ENCODE measurements around the gene RGS6.
"Not testable (repeated sequence)": the region's sequence is repeated elsewhere in the genome, so short reads cannot be mapped to it uniquely, and the experiment has no call there.

RGS6 gene

GRCh38 chr14:71931492-71932228 is 569 bp upstream of the RGS6 start:
- peaks cover 16 to 45% (median 20%) of the 10 kb centered on the region in 5 experiments for H3K27me3 ChIP-seq (replicated peaks in 2 of 5; ENCODE audit: control insufficient read depth in 4 of 5, insufficient read depth in 5 of 5, low read length in 4 of 5)
- peak overlapping the region in 5 of 7 experiments; percentile 15 to 73 (median 67) for H3K4me3 ChIP-seq (ENCODE audit: control insufficient read depth in 1 of 7, extremely low read depth in 1 of 7, insufficient read depth in 4 of 7, low read depth in 2 of 7, low read length in 6 of 7)
- 8% methylated on average over 26 of the region's 36 CpGs for WGBS (ENCODE audit: insufficient coverage)
- ChIA-PET CTCF (interaction anchor here (0.7 to 2.1 kb wide), 5 partner anchors 9 to 488 kb away, joined by 3 to 7 read pairs (median 3); no protein-coding TSS in a partner anchor), POLR2A (no interaction called here)
- DNase-seq: peak in 1 of 3 donors; percentile 19
- peaks cover 4 to 20% (median 19%) of the 10 kb centered on the region in 4 experiments for H3K4me1 ChIP-seq (ENCODE audit: control extremely low read depth in 1 of 4, control insufficient read depth in 4 of 4, insufficient read depth in 4 of 4, low read length in 3 of 4)
- no peak overlapping the region for H3K27ac ChIP-seq (ENCODE audit: insufficient read depth in 1 of 2, low read depth in 1 of 2, low read length in 2 of 2, poor library complexity in 1 of 2, severe bottlenecking in 2 of 2)
- peaks cover 0 to 3% (median 0%) of the 10 kb centered on the region in 5 experiments for H3K9me3 ChIP-seq (ENCODE audit: control extremely low read depth in 1 of 5, control insufficient read depth in 4 of 5, insufficient read depth in 2 of 5, low read depth in 1 of 5, low read length in 4 of 5)
- H3K36me3 ChIP-seq (ENCODE audit: control insufficient read depth in 4 of 4, insufficient read depth in 4 of 4, low read length in 3 of 4): no peaks in the 10 kb centered on the region

- Histone ChIP-seq H3K4me3 (ENCODE audit: control insufficient read depth in 1 of 7, extremely low read depth in 1 of 7, insufficient read depth in 4 of 7, low read depth in 2 of 7, low read length in 6 of 7) (peak overlapping the region in 6 of 7 experiments; percentile 42 to 73 (median 62)), H3K36me3 (ENCODE audit: control insufficient read depth in 4 of 4, insufficient read depth in 4 of 4, low read length in 3 of 4) (no peaks in the 10 kb centered on the region), H3K27me3 (replicated peaks in 2 of 5; ENCODE audit: control insufficient read depth in 4 of 5, insufficient read depth in 5 of 5, low read length in 4 of 5) (peaks cover 16 to 45% (median 20%) of the 10 kb centered on the region in 5 experiments), H3K27ac (ENCODE audit: insufficient read depth in 1 of 2, low read depth in 1 of 2, low read length in 2 of 2, poor library complexity in 1 of 2, severe bottlenecking in 2 of 2) (no peak overlapping the region), H3K9me3 (ENCODE audit: control extremely low read depth in 1 of 5, control insufficient read depth in 4 of 5, insufficient read depth in 2 of 5, low read depth in 1 of 5, low read length in 4 of 5) (peaks cover 0 to 3% (median 0%) of the 10 kb centered on the region in 5 experiments), H3K4me1 (ENCODE audit: control extremely low read depth in 1 of 4, control insufficient read depth in 4 of 4, insufficient read depth in 4 of 4, low read length in 3 of 4) (peaks cover 4 to 20% (median 19%) of the 10 kb centered on the region in 4 experiments)
- POLR2A ChIA-PET: no interaction called here
- peak; percentile 47 to 71 (median 64) for DNase-seq
- WGBS (ENCODE audit: insufficient coverage): under 1% methylated on average over 21 of the region's 24 CpGs
- CTCF ChIA-PET: interaction anchor here (1.3 to 2.1 kb wide), 2 partner anchors 90 to 487 kb away, joined by 4 to 7 read pairs; no protein-coding TSS in a partner anchor
These were observed 865 bp downstream of the RGS6 start for GRCh38 chr14:71933001-71933587.

- DNase-seq; CTCF ChIA-PET; H3K27ac ChIP-seq (ENCODE audit: insufficient read depth in 1 of 2, low read depth in 1 of 2, low read length in 2 of 2, poor library complexity in 1 of 2, severe bottlenecking in 2 of 2); H3K36me3 ChIP-seq (ENCODE audit: control insufficient read depth in 4 of 4, insufficient read depth in 4 of 4, low read length in 3 of 4); H3K4me3 ChIP-seq (ENCODE audit: control insufficient read depth in 1 of 7, extremely low read depth in 1 of 7, insufficient read depth in 4 of 7, low read depth in 2 of 7, low read length in 6 of 7); POLR2A ChIA-PET: not testable (repeated sequence)
- WGBS (ENCODE audit: insufficient coverage): 100% methylated on average over 1 of the region's 3 CpGs
- H3K4me1 ChIP-seq (ENCODE audit: control extremely low read depth in 1 of 4, control insufficient read depth in 4 of 4, insufficient read depth in 4 of 4, low read length in 3 of 4): peaks cover 7 to 16% (median 10%) of the 10 kb centered on the region in 4 experiments
- peaks cover 5 to 18% (median 12%) of the 10 kb centered on the region in 5 experiments for H3K27me3 ChIP-seq (replicated peaks in 2 of 5; ENCODE audit: control insufficient read depth in 4 of 5, insufficient read depth in 5 of 5, low read length in 4 of 5)
- H3K9me3 ChIP-seq (ENCODE audit: control extremely low read depth in 1 of 5, control insufficient read depth in 4 of 5, insufficient read depth in 2 of 5, low read depth in 1 of 5, low read length in 4 of 5): peaks cover 0 to 13% (median 3%) of the 10 kb centered on the region in 5 experiments
These were observed 6.0 kb downstream of the RGS6 start for GRCh38 chr14:71938273-71938672.

- H3K36me3 ChIP-seq (ENCODE audit: control insufficient read depth in 4 of 4, insufficient read depth in 4 of 4, low read length in 3 of 4); POLR2A ChIA-PET; CTCF ChIA-PET: not testable (repeated sequence)
These were observed 7.1 kb downstream of the RGS6 start for GRCh38 chr14:71939344-71939743.

GRCh38 chr14:71940500-71940899 is 8.3 kb downstream of the RGS6 start:
- H3K27me3 ChIP-seq (replicated peaks in 2 of 5; ENCODE audit: control insufficient read depth in 4 of 5, insufficient read depth in 5 of 5, low read length in 4 of 5); H3K4me3 ChIP-seq (ENCODE audit: control insufficient read depth in 1 of 7, extremely low read depth in 1 of 7, insufficient read depth in 4 of 7, low read depth in 2 of 7, low read length in 6 of 7); POLR2A ChIA-PET; H3K36me3 ChIP-seq (ENCODE audit: control insufficient read depth in 4 of 4, insufficient read depth in 4 of 4, low read length in 3 of 4); CTCF ChIA-PET; DNase-seq; H3K27ac ChIP-seq (ENCODE audit: insufficient read depth in 1 of 2, low read depth in 1 of 2, low read length in 2 of 2, poor library complexity in 1 of 2, severe bottlenecking in 2 of 2): not testable (repeated sequence)
- Histone ChIP-seq H3K9me3 (ENCODE audit: control extremely low read depth in 1 of 5, control insufficient read depth in 4 of 5, insufficient read depth in 2 of 5, low read depth in 1 of 5, low read length in 4 of 5) (peaks cover 0 to 13% (median 3%) of the 10 kb centered on the region in 5 experiments), H3K4me1 (ENCODE audit: control extremely low read depth in 1 of 4, control insufficient read depth in 4 of 4, insufficient read depth in 4 of 4, low read length in 3 of 4) (peaks cover 14 to 28% (median 15%) of the 10 kb centered on the region in 4 experiments)

More at GRCh38 chr14:71939344-71939743, 7.1 kb downstream of the RGS6 start:
- Histone ChIP-seq H3K9me3 (ENCODE audit: control extremely low read depth in 1 of 5, control insufficient read depth in 4 of 5, insufficient read depth in 2 of 5, low read depth in 1 of 5, low read length in 4 of 5) (peaks cover 0 to 13% (median 3%) of the 10 kb centered on the region in 5 experiments), H3K4me1 (ENCODE audit: control extremely low read depth in 1 of 4, control insufficient read depth in 4 of 4, insufficient read depth in 4 of 4, low read length in 3 of 4) (peaks cover 14 to 19% (median 15%) of the 10 kb centered on the region in 4 experiments)
- not testable (repeated sequence) for H3K27ac ChIP-seq (ENCODE audit: insufficient read depth in 1 of 2, low read depth in 1 of 2, low read length in 2 of 2, poor library complexity in 1 of 2, severe bottlenecking in 2 of 2); H3K27me3 ChIP-seq (replicated peaks in 2 of 5; ENCODE audit: control insufficient read depth in 4 of 5, insufficient read depth in 5 of 5, low read length in 4 of 5); DNase-seq; H3K4me3 ChIP-seq (ENCODE audit: control insufficient read depth in 1 of 7, extremely low read depth in 1 of 7, insufficient read depth in 4 of 7, low read depth in 2 of 7, low read length in 6 of 7)
- WGBS (ENCODE audit: insufficient coverage): 100% methylated on average over 1 of the region's 1 CpG

GRCh38 chr14:71941616-71942015 is 9.4 kb downstream of the RGS6 start:
- POLR2A ChIA-PET: interaction anchor here (0.6 kb wide), 1 partner anchor 350 kb away, joined by 3 read pairs; no protein-coding TSS in a partner anchor
- H3K4me3 ChIP-seq (ENCODE audit: control insufficient read depth in 1 of 7, extremely low read depth in 1 of 7, insufficient read depth in 4 of 7, low read depth in 2 of 7, low read length in 6 of 7); CTCF ChIA-PET: not testable (repeated sequence)

More at GRCh38 chr14:71941616-71942015, 9.4 kb downstream of the RGS6 start:
- H3K27me3 ChIP-seq (replicated peaks in 2 of 5; ENCODE audit: control insufficient read depth in 4 of 5, insufficient read depth in 5 of 5, low read length in 4 of 5); DNase-seq; H3K27ac ChIP-seq (ENCODE audit: insufficient read depth in 1 of 2, low read depth in 1 of 2, low read length in 2 of 2, poor library complexity in 1 of 2, severe bottlenecking in 2 of 2); H3K36me3 ChIP-seq (ENCODE audit: control insufficient read depth in 4 of 4, insufficient read depth in 4 of 4, low read length in 3 of 4): not testable (repeated sequence)
- Histone ChIP-seq H3K4me1 (ENCODE audit: control extremely low read depth in 1 of 4, control insufficient read depth in 4 of 4, insufficient read depth in 4 of 4, low read length in 3 of 4) (peaks cover 14 to 29% (median 15%) of the 10 kb centered on the region in 4 experiments), H3K9me3 (ENCODE audit: control extremely low read depth in 1 of 5, control insufficient read depth in 4 of 5, insufficient read depth in 2 of 5, low read depth in 1 of 5, low read length in 4 of 5) (peaks cover 0 to 13% (median 3%) of the 10 kb centered on the region in 5 experiments)
- WGBS (ENCODE audit: insufficient coverage): 100% methylated on average over 2 of the region's 2 CpGs
